GM23248 (cell line): ENCODE results near the gene GLB1L2. TPM values are rescaled to one million over a fixed set of nuclear protein-coding genes. Genes with fewer than 3 reads are reported as not detected.
"Not testable (repeated sequence)": the region's sequence is repeated elsewhere in the genome, so short reads cannot be mapped to it uniquely, and the experiment has no call there.

Experiments used
- DNase-seq: peaks from one replicate; pipeline ENCODE4 v3.0.0-alpha.2; 2015
- H2AFZ ChIP-seq: fragments of 200-600 bp; sonication (generic); 2 replicates; pipeline ENCODE4 v1.6.1; 2016; ENCODE audit warnings: antibody characterized with exemption
- H3F3A ChIP-seq: fragments of 200-600 bp; sonication (generic); 2 replicates; pipeline ENCODE4 v1.6.1; 2016; ENCODE audit warnings: mild to moderate bottlenecking, antibody characterized with exemption, mixed run types; ENCODE audit not compliant: insufficient read depth
- H3K27ac ChIP-seq: fragments of 200-600 bp; sonication (generic); 2 replicates; pipeline ENCODE4 v1.5.1; 2016; ENCODE audit warnings: mild to moderate bottlenecking
- H3K27me3 ChIP-seq: fragments of 200-600 bp; sonication (generic); replicated peaks from 2 replicates; pipeline ENCODE4 v1.6.1; 2016; ENCODE audit warnings: mild to moderate bottlenecking; ENCODE audit not compliant: insufficient read depth
- H3K36me3 ChIP-seq: fragments of 200-600 bp; sonication (generic); 2 replicates; pipeline ENCODE4 v1.6.1; 2016; ENCODE audit warnings: low read depth, mild to moderate bottlenecking
- H3K4me1 ChIP-seq: fragments of 200-600 bp; sonication (generic); 2 replicates; pipeline ENCODE4 v1.6.1; 2016; ENCODE audit warnings: mild to moderate bottlenecking; ENCODE audit not compliant: insufficient read depth
- H3K4me2 ChIP-seq: fragments of 200-600 bp; sonication (generic); one replicate; pipeline ENCODE4 v1.6.1; 2016; ENCODE audit warnings: mild to moderate bottlenecking; ENCODE audit not compliant: unreplicated experiment
- H3K4me3 ChIP-seq: fragments of 200-600 bp; sonication (generic); 2 replicates; pipeline ENCODE4 v1.5.1; 2016; ENCODE audit warnings: mild to moderate bottlenecking
- H3K79me2 ChIP-seq: fragments of 200-600 bp; sonication (generic); 2 replicates; pipeline ENCODE4 v1.6.1; 2016; ENCODE audit warnings: mild to moderate bottlenecking; ENCODE audit not compliant: insufficient read depth
- H3K9ac ChIP-seq: fragments of 200-600 bp; sonication (generic); 2 replicates; pipeline ENCODE4 v1.6.1; 2016; ENCODE audit warnings: mild to moderate bottlenecking
- H3K9me2 ChIP-seq: fragments of 200-600 bp; sonication (generic); 2 replicates; pipeline ENCODE4 v1.6.1; 2016; ENCODE audit warnings: mixed run types, mild to moderate bottlenecking, moderate library complexity; ENCODE audit not compliant: insufficient read depth
- H3K9me3 ChIP-seq: fragments of 200-600 bp; sonication (generic); one replicate; pipeline ENCODE4 v1.6.1; 2017; ENCODE audit warnings: low read depth
- H4K20me1 ChIP-seq: fragments of 200-600 bp; sonication (generic); 2 replicates; pipeline ENCODE4 v1.6.0; 2016; ENCODE audit not compliant: insufficient read depth
- EZH2 ChIP-seq: fragments of 200-600 bp; sonication (generic); IDR thresholded peaks from 2 replicates; pipeline ENCODE4 v1.6.1; 2018; ENCODE audit warnings: antibody characterized with exemption, mild to moderate bottlenecking; ENCODE audit not compliant: insufficient read depth, poor library complexity, severe bottlenecking
- EZH2phosphoT487 ChIP-seq: fragments of 200-600 bp; sonication (generic); IDR thresholded peaks from 2 replicates; pipeline ENCODE4 v1.6.1; 2018; ENCODE audit warnings: antibody characterized with exemption, moderate library complexity, mild to moderate bottlenecking, low read depth; ENCODE audit not compliant: insufficient read depth
- WGBS, 2 experiments: methylation state at CpG; one replicate each; pipeline ENCODE4 v1.1.6; 2015 to 2017; ENCODE audit warnings: low lambda C conversion rate in 2 of 2, low coverage in 1 of 2; ENCODE audit errors: missing lambda C conversion rate in 2 of 2; 5-methylcytosine and 5-hydroxymethylcytosine counted together
- in situ Hi-C: fragments of 300-500 bp; cut with MboI; formaldehyde crosslinking; loops from 2 replicates; pipeline ENCODE4 v1.15.0; 2020
- polyA plus RNA-seq: library from polyadenylated mRNA; unstranded; fragments of >200 nt; fragmentation: Nextera tagmentation; extraction: Ambion mirVana; gene quantifications from 2 replicates; pipeline ENCODE4 v1.2.1, GENCODE V29; 2016
- total RNA-seq: library from RNA; depleted of rRNA; stranded (reverse); fragments of >200 nt; shearing (Covaris generic); gene quantifications from 2 replicates; pipeline ENCODE4 v1.2.3, GENCODE V29; 2014

The GLB1L2 gene
- total and polyA plus RNA-seq, 2 experiments from 2014 or later, result 0.11 TPM; not detected in 1

DNA sequence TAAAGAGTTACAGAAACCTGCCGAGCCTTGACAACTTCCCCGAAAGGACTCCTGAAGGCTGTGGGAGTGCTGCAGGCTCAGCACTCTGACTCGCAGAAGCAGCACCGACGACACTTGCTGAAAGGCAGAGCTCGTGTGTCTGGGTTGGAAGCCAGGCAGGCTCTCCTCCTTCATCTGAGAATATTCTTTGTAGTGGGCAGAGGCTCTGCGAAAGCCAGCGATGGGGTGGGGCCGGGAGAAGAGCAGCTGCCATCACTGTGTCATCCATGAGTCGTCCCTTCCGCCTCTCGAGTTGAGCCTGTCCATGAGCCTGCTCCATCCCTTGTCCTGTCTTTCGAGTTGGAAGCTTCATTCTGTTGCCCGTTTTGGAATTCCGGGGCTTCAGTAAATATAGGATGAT lies 11.9 kb downstream of the GLB1L2 start:
- in situ Hi-C loops, result no loop called here
- H3F3A ChIP-seq, result no peaks in the 10 kb centered on the region
- no peak for DNase-seq
- no peak overlapping the region for H3K4me3 ChIP-seq
- TF ChIP-seq EZH2phosphoT487 (no peak), EZH2 (no peak)
- no peak overlapping the region for H3K27ac ChIP-seq
- H2AFZ ChIP-seq, result no peak overlapping the region
- H3K27me3 ChIP-seq, result no peaks in the 10 kb centered on the region
- no peak overlapping the region for H3K9ac ChIP-seq
- H3K9me3 ChIP-seq, result no peaks in the 10 kb centered on the region
- no peaks in the 10 kb centered on the region for H3K9me2 ChIP-seq
- 53 to 58% methylated on average over 15 of the region's 15 CpGs for WGBS, 2 experiments
- H4K20me1 ChIP-seq, result no peaks in the 10 kb centered on the region
- no peak overlapping the region for H3K4me2 ChIP-seq
- H3K4me1 ChIP-seq, result no peaks in the 10 kb centered on the region
- no peaks in the 10 kb centered on the region for H3K36me3 ChIP-seq
- H3K79me2 ChIP-seq, result no peaks in the 10 kb centered on the region

DNA sequence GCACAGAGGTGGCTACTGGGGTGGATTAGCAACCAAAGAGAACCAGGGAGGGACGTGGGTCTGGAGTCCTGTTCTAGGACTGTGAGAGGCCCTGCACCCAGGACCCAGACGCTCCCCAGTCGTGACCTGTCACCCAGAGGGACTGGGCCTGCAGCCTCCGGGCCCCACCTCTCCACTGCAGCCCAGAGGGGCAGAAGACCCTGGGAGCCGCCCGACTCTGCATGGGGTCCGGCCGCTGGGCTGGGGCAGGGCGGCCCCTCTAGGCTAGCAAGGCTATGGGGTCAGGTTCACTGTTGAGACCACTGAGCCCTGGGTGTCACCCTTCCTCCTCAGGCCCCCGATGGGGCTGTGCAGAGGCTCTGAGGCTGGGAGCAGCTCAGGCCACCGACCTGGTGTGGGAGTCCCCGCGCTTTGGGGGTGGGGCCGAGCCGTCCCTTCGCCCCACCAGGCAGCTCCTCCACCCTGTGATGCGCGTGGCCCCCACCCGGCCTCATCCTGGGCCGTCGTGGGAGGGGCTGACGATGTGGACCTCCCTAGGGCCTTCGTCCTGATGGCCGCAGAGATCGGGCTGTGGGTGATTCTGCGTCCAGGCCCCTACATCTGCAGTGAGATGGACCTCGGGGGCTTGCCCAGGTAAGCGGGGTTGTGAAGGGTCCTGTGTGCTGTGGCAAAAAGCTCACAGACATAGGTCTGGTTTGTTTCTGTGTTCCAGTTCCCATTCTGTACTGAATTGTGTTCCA lies 12.9 kb downstream of the GLB1L2 start:
- H3K79me2 ChIP-seq, in situ Hi-C loops, H2AFZ ChIP-seq, H3K4me2 ChIP-seq, DNase-seq, H3K4me1 ChIP-seq, H3K9me2 ChIP-seq, H3K27me3 ChIP-seq, H3K4me3 ChIP-seq, H3K27ac ChIP-seq, H3F3A ChIP-seq, H3K9me3 ChIP-seq, H3K36me3 ChIP-seq, H3K9ac ChIP-seq, H4K20me1 ChIP-seq: not testable (repeated sequence)
- WGBS, 2 experiments, result 59 to 60% methylated on average over 19 to 23 of the region's 28 CpGs

DNA sequence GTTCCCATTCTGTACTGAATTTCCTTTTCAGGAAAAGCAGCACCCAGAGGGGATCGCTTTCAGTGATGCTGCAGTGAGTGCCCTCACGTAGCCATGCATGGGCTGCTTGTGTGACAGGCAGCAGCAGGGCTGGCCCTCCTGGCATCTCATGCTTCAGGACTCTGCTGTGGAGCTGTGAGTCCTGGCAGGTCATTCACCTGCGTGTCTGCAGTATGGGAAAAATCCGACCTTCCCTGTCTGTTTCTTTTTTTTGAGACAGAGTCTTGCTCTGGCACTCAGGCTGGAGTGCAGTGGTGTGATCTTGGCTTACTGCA lies 13.4 kb downstream of the GLB1L2 start:
- in situ Hi-C loops, result no loop called here
- no peaks in the 10 kb centered on the region for H3K79me2 ChIP-seq
- no peaks in the 10 kb centered on the region for H3K36me3 ChIP-seq
- no peaks in the 10 kb centered on the region for H3K4me1 ChIP-seq
- no peaks in the 10 kb centered on the region for H3F3A ChIP-seq
- no peaks in the 10 kb centered on the region for H3K9me2 ChIP-seq
- WGBS, 2 experiments, result 33 to 41% methylated on average over 4 of the region's 4 CpGs
- no peaks in the 10 kb centered on the region for H4K20me1 ChIP-seq
- H3K9ac ChIP-seq, result no peak overlapping the region
- H3K4me3 ChIP-seq, result no peak overlapping the region
- DNase-seq, result no peak
- no peak overlapping the region for H3K4me2 ChIP-seq
- no peaks in the 10 kb centered on the region for H3K9me3 ChIP-seq
- H3K27me3 ChIP-seq, result no peaks in the 10 kb centered on the region
- H3K27ac ChIP-seq, result no peak overlapping the region
- TF ChIP-seq EZH2phosphoT487 (no peak), EZH2 (no peak)
- H2AFZ ChIP-seq, result no peak overlapping the region

DNA sequence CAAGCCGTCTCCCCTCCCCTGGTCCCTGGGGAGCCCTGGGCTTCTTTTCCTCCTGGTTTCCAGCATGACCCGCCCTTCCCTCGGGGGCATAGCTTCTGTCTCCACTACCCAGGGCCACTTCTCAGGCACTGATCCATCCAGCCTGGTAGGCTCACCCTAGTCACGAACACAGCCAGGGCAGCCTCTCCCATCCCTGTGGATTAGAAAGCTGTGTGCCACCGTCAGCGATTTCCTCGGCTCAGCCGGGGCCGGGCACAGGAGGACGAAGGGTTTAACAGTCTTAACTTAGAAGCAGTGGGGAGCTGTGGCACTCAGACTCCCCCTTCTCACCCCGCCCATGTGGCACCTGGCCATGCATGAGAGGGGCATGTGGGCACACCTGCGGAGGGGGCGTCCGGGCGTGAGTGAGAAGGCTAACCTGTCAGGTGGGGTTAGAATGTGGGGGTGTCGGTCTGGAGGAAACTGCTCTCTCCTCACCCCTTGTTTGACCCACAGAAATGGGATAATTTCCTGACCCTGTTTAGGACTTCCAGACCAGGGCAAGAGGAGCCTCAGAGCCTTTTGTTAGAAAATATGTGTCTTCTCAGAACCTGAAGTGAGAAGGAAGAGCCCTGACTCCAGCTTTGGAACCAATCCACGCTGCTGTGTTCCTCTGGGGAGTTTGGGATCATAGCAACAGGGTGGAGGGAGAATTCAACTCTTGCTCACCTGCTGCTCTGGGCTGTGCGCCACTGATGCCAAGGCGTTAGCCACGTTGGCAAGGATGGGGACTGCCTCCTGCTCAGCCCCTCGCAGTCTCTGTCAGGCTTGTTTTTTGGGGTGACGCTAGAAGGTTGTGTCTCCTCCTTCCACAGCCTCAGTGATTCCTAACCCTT lies 14.6 kb downstream of the GLB1L2 start:
- no peaks in the 10 kb centered on the region for H4K20me1 ChIP-seq
- no peaks in the 10 kb centered on the region for H3K27me3 ChIP-seq
- H3K4me3 ChIP-seq, result no peak overlapping the region
- no peak overlapping the region for H3K9ac ChIP-seq
- H3K36me3 ChIP-seq, result no peaks in the 10 kb centered on the region
- no peak for DNase-seq
- H3F3A ChIP-seq, result no peaks in the 10 kb centered on the region
- H3K4me1 ChIP-seq, result no peaks in the 10 kb centered on the region
- H3K79me2 ChIP-seq, result no peaks in the 10 kb centered on the region
- no peak overlapping the region for H2AFZ ChIP-seq
- H3K9me2 ChIP-seq, result no peaks in the 10 kb centered on the region
- H3K4me2 ChIP-seq, result no peak overlapping the region
- no peaks in the 10 kb centered on the region for H3K9me3 ChIP-seq
- in situ Hi-C loops, result no loop called here
- WGBS, 2 experiments, result 54 to 55% methylated on average over 20 to 22 of the region's 22 CpGs
- TF ChIP-seq EZH2, result no peak
- TF ChIP-seq EZH2phosphoT487, result no peak
- no peak overlapping the region for H3K27ac ChIP-seq
